HG03469 (cell line): ENCODE results near the gene JAKMIP1.

ENCODE experiments used
- ATAC-seq: cut with Tn5 transposase; IDR thresholded peaks from one replicate; pipeline ENCODE4 v1.9.1; 2021; ENCODE audit warnings: mild to moderate bottlenecking, moderate library complexity, moderate number of reproducible peaks; ENCODE audit not compliant: unreplicated experiment

Gene JAKMIP1

GRCh38 chr4:6048537-6048936, 151.8 kb downstream of the JAKMIP1 start:
- no peak for ATAC-seq

- no peak for ATAC-seq
Measured at GRCh38 chr4:6047130-6047673, 153.1 kb downstream of the JAKMIP1 start.

- no peak for ATAC-seq
Measured at GRCh38 chr4:6046526-6047129, 153.7 kb downstream of the JAKMIP1 start.

GRCh38 chr4:6044805-6045204, 155.5 kb downstream of the JAKMIP1 start:
- no peak for ATAC-seq

- ATAC-seq = no peak
Measured at GRCh38 chr4:6044276-6044675, 156.1 kb downstream of the JAKMIP1 start.

- ATAC-seq = no peak
Measured at GRCh38 chr4:6043843-6044242, 156.5 kb downstream of the JAKMIP1 start.

GRCh38 chr4:6043188-6043587, 157.2 kb downstream of the JAKMIP1 start:
- ATAC-seq = no peak

GRCh38 chr4:6042293-6043063, 157.9 kb downstream of the JAKMIP1 start:
- ATAC-seq = no peak

- ATAC-seq = no peak
Measured at GRCh38 chr4:6041800-6042199, 158.5 kb downstream of the JAKMIP1 start.

GRCh38 chr4:6038711-6039110, 161.6 kb downstream of the JAKMIP1 start:
- no peak for ATAC-seq

- no peak for ATAC-seq
Measured at GRCh38 chr4:6035786-6036185, 164.6 kb downstream of the JAKMIP1 start.

- ATAC-seq = no peak
Measured at GRCh38 chr4:6033381-6033780, 167.0 kb downstream of the JAKMIP1 start.

GRCh38 chr4:6032249-6033244, 167.8 kb downstream of the JAKMIP1 start:
- ATAC-seq = no peak

- no peak for ATAC-seq
Measured at GRCh38 chr4:6031846-6032245, 168.5 kb downstream of the JAKMIP1 start.

GRCh38 chr4:6030679-6031078, 169.7 kb downstream of the JAKMIP1 start:
- ATAC-seq = no peak

GRCh38 chr4:6029254-6029653, 171.1 kb downstream of the JAKMIP1 start:
- no peak for ATAC-seq

GRCh38 chr4:6028168-6028567, 172.2 kb downstream of the JAKMIP1 start:
- no peak for ATAC-seq

- ATAC-seq = no peak
Measured at GRCh38 chr4:6027392-6027791, 173.0 kb downstream of the JAKMIP1 start.

GRCh38 chr4:6024313-6024960, 175.9 kb downstream of the JAKMIP1 start:
- no peak for ATAC-seq

GRCh38 chr4:6023731-6024130, 176.6 kb downstream of the JAKMIP1 start:
- ATAC-seq = no peak
